Thoracic aorta (tissue), 2 donors: ENCODE measurements around the gene TSPAN5. TPM values are rescaled to one million over a fixed set of nuclear protein-coding genes. Genes with fewer than 3 reads are reported as not detected.

ENCODE experiments used
- ATAC-seq: fragments of 150-250 bp; one replicate; pipeline ENCODE4 v1.8.0; 2017; ENCODE audit warnings: low read depth; ENCODE audit not compliant: insufficient number of reproducible peaks, low FRiP score
- DNase-seq: peaks from one replicate; pipeline ENCODE4 v3.0.0-alpha.2; 2020; ENCODE audit warnings: low spot score
- H3K27ac ChIP-seq, 2 donors: fragments of 200-600 bp; sonication (generic); 1 replicate in 1 of 2; 2 replicates in 1 of 2; pipeline ENCODE4 v1.5.1; 2016; ENCODE audit warnings: mild to moderate bottlenecking in 2 of 2, moderate library complexity in 2 of 2
- H3K27me3 ChIP-seq: fragments of 200-600 bp; sonication (generic); replicated peaks from 2 replicates; pipeline ENCODE4 v1.6.0; 2016; ENCODE audit warnings: mild to moderate bottlenecking; ENCODE audit not compliant: insufficient read depth
- H3K36me3 ChIP-seq: fragments of 200-600 bp; sonication (generic); one replicate; pipeline ENCODE4 v1.5.1; 2016
- H3K4me1 ChIP-seq, 2 donors: fragments of 200-600 bp; sonication (generic); 1 replicate in 1 of 2; 2 replicates in 1 of 2; pipeline versions ENCODE4 v1.5.1 to v1.6.0; 2016; ENCODE audit warnings: low read depth in 2 of 2, mild to moderate bottlenecking in 1 of 2; ENCODE audit not compliant: control insufficient read depth in 1 of 2
- H3K4me3 ChIP-seq: fragments of 200-600 bp; sonication (generic); 2 replicates; pipeline ENCODE4 v1.5.1; 2016; ENCODE audit warnings: mild to moderate bottlenecking
- H3K9me3 ChIP-seq: fragments of 200-600 bp; sonication (generic); 2 replicates; pipeline ENCODE4 v1.5.1; 2016
- CTCF ChIP-seq: fragments of 200-600 bp; sonication (generic); IDR thresholded peaks from one replicate; pipeline ENCODE4 v1.5.1; 2019; ENCODE audit warnings: antibody characterized with exemption
- total RNA-seq, 2 donors: library from RNA; depleted of rRNA; stranded (reverse); fragments of >200 nt; gene quantifications; one replicate each; pipeline versions ENCODE4 v1.1.0 to v1.2.3, GENCODE V29; 2016

The TSPAN5 gene
- total RNA-seq, 2 donors from 2014 or later: 7.7 to 11.4 TPM

- DNase-seq: no peak
- H3K27ac ChIP-seq: no peak overlapping the region
- no peaks in the 10 kb centered on the region for H3K27me3 ChIP-seq
- H3K9me3 ChIP-seq: no peaks in the 10 kb centered on the region
- TF ChIP-seq CTCF: no peak
- ATAC-seq: no peak
- no peaks in the 10 kb centered on the region for H3K4me1 ChIP-seq
- no peak overlapping the region for H3K4me3 ChIP-seq
- no peaks in the 10 kb centered on the region for H3K36me3 ChIP-seq
Observed at GRCh38 chr4:98610926-98611676, 47.3 kb downstream of the TSPAN5 start.

- H3K4me1 ChIP-seq: no peaks in the 10 kb centered on the region
- H3K9me3 ChIP-seq: no peaks in the 10 kb centered on the region
- no peak for DNase-seq
- H3K4me3 ChIP-seq: no peak overlapping the region
- H3K27me3 ChIP-seq: no peaks in the 10 kb centered on the region
- TF ChIP-seq CTCF: no peak
- H3K36me3 ChIP-seq: no peaks in the 10 kb centered on the region
- no peak overlapping the region for H3K27ac ChIP-seq
- no peak for ATAC-seq
Observed at GRCh38 chr4:98610431-98610830, 48.0 kb downstream of the TSPAN5 start.

GRCh38 chr4:98609934-98610333 is 48.5 kb downstream of the TSPAN5 start:
- TF ChIP-seq CTCF: no peak
- H3K27ac ChIP-seq: no peak overlapping the region

GRCh38 chr4:98608356-98608755 is 50.1 kb downstream of the TSPAN5 start:
- no peaks in the 10 kb centered on the region for H3K4me1 ChIP-seq
- H3K9me3 ChIP-seq: no peaks in the 10 kb centered on the region
- no peaks in the 10 kb centered on the region for H3K27me3 ChIP-seq
- H3K36me3 ChIP-seq: no peaks in the 10 kb centered on the region
- no peak for ATAC-seq
- no peak overlapping the region for H3K4me3 ChIP-seq
- no peak for TF ChIP-seq CTCF
- DNase-seq: no peak
- H3K27ac ChIP-seq: no peak overlapping the region

More at GRCh38 chr4:98609934-98610333, 48.5 kb downstream of the TSPAN5 start:
- no peaks in the 10 kb centered on the region for H3K36me3 ChIP-seq
- H3K27me3 ChIP-seq: no peaks in the 10 kb centered on the region
- no peak overlapping the region for H3K4me3 ChIP-seq
- H3K9me3 ChIP-seq: no peaks in the 10 kb centered on the region
- no peak for ATAC-seq
- DNase-seq: no peak
- H3K4me1 ChIP-seq: no peaks in the 10 kb centered on the region

GRCh38 chr4:98606894-98607293 is 51.5 kb downstream of the TSPAN5 start:
- no peak for TF ChIP-seq CTCF
- Histone ChIP-seq H3K27ac (no peak overlapping the region), H3K9me3 (no peaks in the 10 kb centered on the region), H3K36me3 (no peaks in the 10 kb centered on the region), H3K27me3 (no peaks in the 10 kb centered on the region), H3K4me3 (no peak overlapping the region), H3K4me1 (no peaks in the 10 kb centered on the region)
- ATAC-seq (no peak), DNase-seq (no peak)
